A549 (cell line): ENCODE measurements around the gene RELN.

Experiments used
- EP300 ChIP-seq, 2 experiments: fragments of >200 bp; sonication (Bioruptor Twin); formaldehyde crosslinking; IDR thresholded peaks; 2 replicates in 1 of 2; 3 replicates in 1 of 2; pipeline ENCODE4 v1.6.1; 2016 to 2017
- POLR2A ChIP-seq: IDR thresholded peaks from 2 replicates; pipeline ENCODE4 v1.6.1; 2012; ENCODE audit warnings: mild to moderate bottlenecking, low read length
- TF ChIP-seq, protein P1 (sequence below): fragments of 200-600 bp; sonication (generic); IDR thresholded peaks from 2 replicates; pipeline ENCODE4 v1.6.1; 2016; ENCODE audit warnings: antibody characterized with exemption, mild to moderate bottlenecking, moderate library complexity

DNA sequence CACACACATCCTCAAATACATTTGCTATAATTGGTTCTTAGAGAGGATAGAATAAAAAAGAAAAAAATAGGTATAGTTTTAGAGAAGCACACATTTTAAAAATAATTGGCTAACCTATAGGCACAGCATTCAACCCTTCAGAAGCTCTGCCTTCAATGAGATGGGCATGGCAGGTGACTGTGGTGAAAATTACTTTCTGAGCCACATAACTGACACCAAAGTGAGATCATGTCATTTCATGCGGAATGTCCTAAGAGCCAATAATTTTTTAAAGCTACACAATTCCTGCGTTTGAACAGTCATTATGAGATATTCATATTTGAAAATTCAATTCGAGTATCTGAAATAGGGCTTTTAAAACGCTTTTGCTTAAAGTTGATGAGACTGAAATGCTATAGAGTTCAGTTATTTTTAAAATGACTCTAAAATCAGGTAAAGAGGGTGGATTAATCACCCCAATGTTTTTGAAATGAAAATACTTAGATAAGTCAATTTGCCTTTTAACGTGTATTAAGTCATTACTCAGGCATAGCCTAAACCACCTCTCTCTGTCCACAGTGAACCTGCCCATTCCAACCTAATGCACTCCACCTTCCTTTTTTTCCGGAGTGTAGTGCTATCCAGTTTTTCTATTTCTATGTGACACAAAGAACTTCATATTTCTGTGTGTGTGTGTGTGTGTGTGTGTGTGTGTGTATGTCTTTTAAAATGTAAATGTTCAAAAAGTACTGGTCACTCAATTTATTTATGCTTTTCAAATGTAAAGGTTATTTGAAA is 6.1 kb downstream of the RELN start:
- TF ChIP-seq, protein P1, sequence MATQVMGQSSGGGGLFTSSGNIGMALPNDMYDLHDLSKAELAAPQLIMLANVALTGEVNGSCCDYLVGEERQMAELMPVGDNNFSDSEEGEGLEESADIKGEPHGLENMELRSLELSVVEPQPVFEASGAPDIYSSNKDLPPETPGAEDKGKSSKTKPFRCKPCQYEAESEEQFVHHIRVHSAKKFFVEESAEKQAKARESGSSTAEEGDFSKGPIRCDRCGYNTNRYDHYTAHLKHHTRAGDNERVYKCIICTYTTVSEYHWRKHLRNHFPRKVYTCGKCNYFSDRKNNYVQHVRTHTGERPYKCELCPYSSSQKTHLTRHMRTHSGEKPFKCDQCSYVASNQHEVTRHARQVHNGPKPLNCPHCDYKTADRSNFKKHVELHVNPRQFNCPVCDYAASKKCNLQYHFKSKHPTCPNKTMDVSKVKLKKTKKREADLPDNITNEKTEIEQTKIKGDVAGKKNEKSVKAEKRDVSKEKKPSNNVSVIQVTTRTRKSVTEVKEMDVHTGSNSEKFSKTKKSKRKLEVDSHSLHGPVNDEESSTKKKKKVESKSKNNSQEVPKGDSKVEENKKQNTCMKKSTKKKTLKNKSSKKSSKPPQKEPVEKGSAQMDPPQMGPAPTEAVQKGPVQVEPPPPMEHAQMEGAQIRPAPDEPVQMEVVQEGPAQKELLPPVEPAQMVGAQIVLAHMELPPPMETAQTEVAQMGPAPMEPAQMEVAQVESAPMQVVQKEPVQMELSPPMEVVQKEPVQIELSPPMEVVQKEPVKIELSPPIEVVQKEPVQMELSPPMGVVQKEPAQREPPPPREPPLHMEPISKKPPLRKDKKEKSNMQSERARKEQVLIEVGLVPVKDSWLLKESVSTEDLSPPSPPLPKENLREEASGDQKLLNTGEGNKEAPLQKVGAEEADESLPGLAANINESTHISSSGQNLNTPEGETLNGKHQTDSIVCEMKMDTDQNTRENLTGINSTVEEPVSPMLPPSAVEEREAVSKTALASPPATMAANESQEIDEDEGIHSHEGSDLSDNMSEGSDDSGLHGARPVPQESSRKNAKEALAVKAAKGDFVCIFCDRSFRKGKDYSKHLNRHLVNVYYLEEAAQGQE = no peak
- TF ChIP-seq POLR2A (no peak), EP300 (IDR thresholded peaks at IDR 0.05) (no peak)
